Measurements from ENCODE around the gene VPS52. TPM values are rescaled to one million over a fixed set of nuclear protein-coding genes. Genes with fewer than 3 reads are reported as not detected.

VPS52 gene
- total and polyA plus RNA-seq, 9 of the 15 experiments (the other 6 are each of a cell fraction or from before 2014, with no cell fraction given): 24.4 to 103 (median 40.2) TPM

- no peak for TF ChIP-seq ZBTB33 (CRISPR knock-in tag; IDR thresholded peaks at IDR 0.05)
- TF ChIP-seq NR3C1 (CRISPR knock-in tag; IDR thresholded peaks at IDR 0.05): no peak
- TF ChIP-seq ZNF324 (CRISPR knock-in tag; IDR thresholded peaks at IDR 0.05): 0 out of 2 replicates have a peak, but pooled peaks have one; percentile 28
- TF ChIP-seq NFE2 (IDR thresholded peaks at IDR 0.05; ENCODE audit: low read depth): no peak
- TF ChIP-seq MYC (IDR thresholded peaks at IDR 0.05; ENCODE audit: low read depth, low read length): no peak
- no peak for TF ChIP-seq MYC (CRISPR knock-in tag; IDR thresholded peaks at IDR 0.05; ENCODE audit: borderline replicate concordance, low read depth)
- no peak for TF ChIP-seq CBX2 (IDR thresholded peaks at IDR 0.05; ENCODE audit: insufficient read depth, low read length, poor library complexity, severe bottlenecking)
- no peak for TF ChIP-seq ZNF184 (CRISPR knock-in tag; IDR thresholded peaks at IDR 0.05)
- TF ChIP-seq ZBTB1 (CRISPR knock-in tag; IDR thresholded peaks at IDR 0.05; ENCODE audit: borderline replicate concordance, low read depth): no peak
- TF ChIP-seq PHB2 (IDR thresholded peaks at IDR 0.05; ENCODE audit: low read depth): 0 out of 2 replicates have a peak, but pooled peaks have one; percentile 18
- TF ChIP-seq ATF2 (CRISPR knock-in tag; IDR thresholded peaks at IDR 0.05): no peak
- no peak for TF ChIP-seq L3MBTL2 (IDR thresholded peaks at IDR 0.05)
- TF ChIP-seq U2AF2 (optimal IDR thresholded peaks at IDR 0.05; ENCODE audit: low read depth, low read length): no peak
- TF ChIP-seq ZNF57 (CRISPR knock-in tag; IDR thresholded peaks at IDR 0.05): peak; percentile 65; the same call in 1 of the 2 replicates
- no peak for TF ChIP-seq ZNF589 (CRISPR knock-in tag; IDR thresholded peaks at IDR 0.05; ENCODE audit: low read depth)
- no peak for TF ChIP-seq MTF1 (CRISPR knock-in tag; IDR thresholded peaks at IDR 0.05; ENCODE audit: borderline replicate concordance)
- no peak for TF ChIP-seq ZNF561 (CRISPR knock-in tag; conservative IDR thresholded peaks at IDR 0.05)
- TF ChIP-seq AFF1 (IDR thresholded peaks at IDR 0.05; ENCODE audit: low read depth in 1 of 2, partially characterized antibody in 2 of 2): no peak
- TF ChIP-seq ID3 (CRISPR knock-in tag; IDR thresholded peaks at IDR 0.05): no peak
- peak; percentile 69; the same call in 1 of the 2 replicates for TF ChIP-seq ID3 (tag; IDR thresholded peaks at IDR 0.05)
These were observed 21.7 kb downstream of the VPS52 start (continued) for GRCh38 chr6:33249732-33250630.
